H1 (cell line): Measurements from ENCODE around the gene CAVIN1. TPM values are rescaled to one million over a fixed set of nuclear protein-coding genes. Genes with fewer than 3 reads are reported as not detected.

Source experiments
- BRCA1 ChIP-seq: IDR thresholded peaks from 2 replicates; pipeline ENCODE4 v1.6.1; 2012; ENCODE audit warnings: low read depth, low read length, improper control_type of control experiment
- EP300 ChIP-seq, 2 experiments: IDR thresholded peaks; 1 replicate in 1 of 2; 2 replicates in 1 of 2; pipeline ENCODE4 v1.6.1; 2011 to 2012; ENCODE audit warnings: low read depth in 2 of 2, low read length in 2 of 2, mild to moderate bottlenecking in 2 of 2, borderline replicate concordance in 1 of 2, inconsistent platforms in 1 of 2, moderate library complexity in 1 of 2
- RAD21 ChIP-seq, 2 experiments: IDR thresholded peaks in 1 of 2; conservative IDR thresholded peaks in 1 of 2; 2 replicates each; pipeline ENCODE4 v1.6.1; 2011; ENCODE audit warnings: low read depth in 2 of 2, low read length in 2 of 2, improper control_type of control experiment in 1 of 2, inconsistent platforms in 1 of 2, mild to moderate bottlenecking in 1 of 2, moderate library complexity in 1 of 2
- SAP30 ChIP-seq: fragments of 300-600 bp; sonication (generic); IDR thresholded peaks from 2 replicates; pipeline ENCODE4 v1.7.1; 2012; ENCODE audit warnings: low read length, moderate library complexity, mild to moderate bottlenecking, inconsistent platforms; ENCODE audit not compliant: insufficient read depth, insufficient replicate concordance
- SP1 ChIP-seq: IDR thresholded peaks from 2 replicates; pipeline ENCODE4 v1.6.1; 2011; ENCODE audit warnings: low read depth, low read length
- SUZ12 ChIP-seq: fragments of 200-600 bp; sonication (generic); IDR thresholded peaks from 2 replicates; pipeline ENCODE4 v1.6.1; 2012; ENCODE audit warnings: mild to moderate bottlenecking, inconsistent platforms, low read length, moderate library complexity, mixed read lengths
- TAF1 ChIP-seq: IDR thresholded peaks from 2 replicates; pipeline ENCODE4 v1.6.1; 2011; ENCODE audit warnings: mild to moderate bottlenecking, low read depth, low read length
- TEAD4 ChIP-seq: IDR thresholded peaks from 2 replicates; pipeline ENCODE4 v1.6.1; 2012; ENCODE audit warnings: low read depth, low read length, inconsistent platforms, mixed read lengths
- polyA plus RNA-seq, 7 experiments: library from polyadenylated mRNA; depleted of rRNA in 3 of 7; stranded (reverse) in 5 of 7; unstranded in 2 of 7; fragments of >200 nt in 5 of 7; fragments of 200-250 nt in 2 of 7; gene quantifications; 1 replicate in 5 of 7; 2 replicates in 1 of 7; 4 replicates in 1 of 7; pipeline versions ENCODE4 v1.2.1 to v1.2.3, GENCODE V29; 2011 to 2013; ENCODE audit warnings: missing spikeins in 2 of 7, mixed read lengths in 2 of 7
- total RNA-seq: library from RNA; stranded (reverse); fragmentation: NEBNext Ultra II Directional; extraction: Animal tissue kit (Norgen Biotek cat#: 25700); gene quantifications from 2 replicates; pipeline ENCODE4 v1.2.1, GENCODE V29; 2021
- TF ChIP-seq, protein P1 (sequence below), 3 experiments: IDR thresholded peaks; 1 replicate in 2 of 3; 2 replicates in 1 of 3; pipeline versions ENCODE4 v1.5.1 to v1.6.1; 2011; ENCODE audit warnings: low read length in 3 of 3, mild to moderate bottlenecking in 3 of 3, inconsistent platforms in 2 of 3, low read depth in 1 of 3, moderate library complexity in 1 of 3; ENCODE audit not compliant: insufficient read depth in 1 of 3; ENCODE audit errors: control extremely low read depth in 1 of 3
- TF ChIP-seq, protein P2 (sequence below): IDR thresholded peaks from 2 replicates; pipeline ENCODE4 v1.6.1; 2011; ENCODE audit warnings: low read depth, mild to moderate bottlenecking, low read length; ENCODE audit not compliant: insufficient read depth
- TF ChIP-seq, protein P3 (sequence below): IDR thresholded peaks from 2 replicates; pipeline ENCODE4 v1.6.1; 2012; ENCODE audit warnings: inconsistent platforms

Gene CAVIN1
- total and polyA plus RNA-seq, 2 of the 8 experiments (the other 6 are each of a cell fraction or from before 2014, with no cell fraction given) = 16.2 to 41.6 TPM

DNA sequence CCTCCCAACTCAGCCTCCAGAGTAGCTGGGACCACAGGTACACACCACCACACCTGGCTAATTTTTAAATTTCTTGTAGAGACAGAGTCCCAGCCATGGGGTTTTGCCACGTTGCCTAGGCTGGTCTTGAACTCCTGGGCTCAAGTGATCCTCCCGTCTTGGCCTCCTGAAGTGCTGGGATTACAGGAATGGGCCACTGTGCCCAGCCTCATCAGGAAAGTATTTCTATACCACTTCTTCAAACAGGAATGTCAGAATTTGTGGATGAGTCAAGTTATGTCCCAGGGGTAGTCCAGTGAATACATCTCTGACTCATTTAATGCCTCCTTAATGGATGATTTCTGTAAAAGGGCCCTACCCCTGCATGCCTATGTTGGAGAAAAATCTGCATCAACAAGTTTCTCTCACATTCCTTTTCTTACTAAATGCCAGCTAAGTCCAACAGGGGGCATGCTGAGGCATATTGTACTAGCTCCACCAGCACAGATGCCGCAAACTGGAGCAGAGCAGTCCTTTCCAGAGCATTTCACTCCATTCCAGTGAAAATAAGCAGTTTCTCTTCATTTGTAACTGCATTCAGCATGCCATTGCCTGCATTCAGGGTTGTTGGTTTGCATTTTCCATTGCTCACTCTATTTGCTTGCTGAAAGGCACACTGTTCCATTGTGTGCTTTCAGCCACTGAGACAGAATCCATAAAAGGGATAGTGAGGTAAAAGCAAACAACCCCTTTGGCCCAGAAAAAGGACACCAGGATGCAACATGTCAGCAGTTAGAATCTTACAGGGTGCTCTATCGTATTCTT, 5.3 kb upstream of the CAVIN1 start (continued):
- no peak for TF ChIP-seq TAF1
- TF ChIP-seq TEAD4 = peak; percentile 70
- no peak for TF ChIP-seq SAP30
- no peak for TF ChIP-seq EP300 (IDR thresholded peaks at IDR 0.05; ENCODE audit: borderline replicate concordance in 1 of 2, low read depth in 2 of 2, low read length in 2 of 2)
- peak; percentile 19; the same call in 1 of the 2 replicates for TF ChIP-seq SP1
- TF ChIP-seq RAD21 (IDR thresholded peaks at IDR 0.05 in 1 of 2, conservative IDR thresholded peaks at IDR 0.05 in 1 of 2; ENCODE audit: low read depth in 2 of 2, low read length in 2 of 2) = peak; percentile 55 to 65
- no peak for TF ChIP-seq SUZ12
- TF ChIP-seq, protein P1, sequence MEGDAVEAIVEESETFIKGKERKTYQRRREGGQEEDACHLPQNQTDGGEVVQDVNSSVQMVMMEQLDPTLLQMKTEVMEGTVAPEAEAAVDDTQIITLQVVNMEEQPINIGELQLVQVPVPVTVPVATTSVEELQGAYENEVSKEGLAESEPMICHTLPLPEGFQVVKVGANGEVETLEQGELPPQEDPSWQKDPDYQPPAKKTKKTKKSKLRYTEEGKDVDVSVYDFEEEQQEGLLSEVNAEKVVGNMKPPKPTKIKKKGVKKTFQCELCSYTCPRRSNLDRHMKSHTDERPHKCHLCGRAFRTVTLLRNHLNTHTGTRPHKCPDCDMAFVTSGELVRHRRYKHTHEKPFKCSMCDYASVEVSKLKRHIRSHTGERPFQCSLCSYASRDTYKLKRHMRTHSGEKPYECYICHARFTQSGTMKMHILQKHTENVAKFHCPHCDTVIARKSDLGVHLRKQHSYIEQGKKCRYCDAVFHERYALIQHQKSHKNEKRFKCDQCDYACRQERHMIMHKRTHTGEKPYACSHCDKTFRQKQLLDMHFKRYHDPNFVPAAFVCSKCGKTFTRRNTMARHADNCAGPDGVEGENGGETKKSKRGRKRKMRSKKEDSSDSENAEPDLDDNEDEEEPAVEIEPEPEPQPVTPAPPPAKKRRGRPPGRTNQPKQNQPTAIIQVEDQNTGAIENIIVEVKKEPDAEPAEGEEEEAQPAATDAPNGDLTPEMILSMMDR (IDR thresholded peaks at IDR 0.05; ENCODE audit: control extremely low read depth in 1 of 3, insufficient read depth in 1 of 3, low read depth in 1 of 3, low read length in 3 of 3) = peak; percentile 48 to 84 (median 56)
- TF ChIP-seq, protein P2, sequence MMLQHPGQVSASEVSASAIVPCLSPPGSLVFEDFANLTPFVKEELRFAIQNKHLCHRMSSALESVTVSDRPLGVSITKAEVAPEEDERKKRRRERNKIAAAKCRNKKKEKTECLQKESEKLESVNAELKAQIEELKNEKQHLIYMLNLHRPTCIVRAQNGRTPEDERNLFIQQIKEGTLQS = no peak
- TF ChIP-seq BRCA1 = no peak
- TF ChIP-seq, protein P3, sequence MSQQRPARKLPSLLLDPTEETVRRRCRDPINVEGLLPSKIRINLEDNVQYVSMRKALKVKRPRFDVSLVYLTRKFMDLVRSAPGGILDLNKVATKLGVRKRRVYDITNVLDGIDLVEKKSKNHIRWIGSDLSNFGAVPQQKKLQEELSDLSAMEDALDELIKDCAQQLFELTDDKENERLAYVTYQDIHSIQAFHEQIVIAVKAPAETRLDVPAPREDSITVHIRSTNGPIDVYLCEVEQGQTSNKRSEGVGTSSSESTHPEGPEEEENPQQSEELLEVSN = no peak
